Inferior parietal cortex (tissue), 1 donor: ENCODE results near the gene RIT1.

Experiments used
- DNase-seq: peaks from one replicate; pipeline ENCODE4 v3.0.0-alpha.2; 2016; ENCODE audit errors: extremely low spot score

RIT1 gene

GRCh38 chr1:155892796-155893195, 18.4 kb downstream of the RIT1 start:
- DNase-seq = no peak

- no peak for DNase-seq
Measured at GRCh38 chr1:155890251-155890650, 20.9 kb downstream of the RIT1 start.

- DNase-seq = no peak
Measured at GRCh38 chr1:155889566-155889965, 21.6 kb downstream of the RIT1 start.

GRCh38 chr1:155888481-155888880, 22.7 kb downstream of the RIT1 start:
- DNase-seq = no peak

GRCh38 chr1:155884982-155885381, 26.2 kb downstream of the RIT1 start:
- DNase-seq = no peak

GRCh38 chr1:155884031-155884960, 26.9 kb downstream of the RIT1 start:
- no peak for DNase-seq

- no peak for DNase-seq
Measured at GRCh38 chr1:155882766-155883165, 28.4 kb downstream of the RIT1 start.

GRCh38 chr1:155882235-155882634, 28.9 kb downstream of the RIT1 start:
- DNase-seq = no peak

GRCh38 chr1:155880950-155881349, 30.2 kb downstream of the RIT1 start:
- no peak for DNase-seq

GRCh38 chr1:155880251-155880650, 30.9 kb downstream of the RIT1 start:
- DNase-seq = no peak

- no peak for DNase-seq
Measured at GRCh38 chr1:155877945-155878344, 33.2 kb downstream of the RIT1 start.

- DNase-seq = no peak
Measured at GRCh38 chr1:155873860-155874259, 37.3 kb downstream of the RIT1 start.

GRCh38 chr1:155872527-155872926, 38.6 kb downstream of the RIT1 start:
- no peak for DNase-seq

GRCh38 chr1:155871390-155871789, 39.8 kb downstream of the RIT1 start:
- peak; percentile 93 for DNase-seq

- DNase-seq = no peak
Measured at GRCh38 chr1:155867766-155868165, 43.4 kb downstream of the RIT1 start.

- DNase-seq = no peak
Measured at GRCh38 chr1:155864393-155864792, 46.8 kb downstream of the RIT1 start.

- DNase-seq = no peak
Measured at GRCh38 chr1:155861896-155862295, 49.3 kb downstream of the RIT1 start.

- no peak for DNase-seq
Measured at GRCh38 chr1:155860970-155861510, 50.1 kb downstream of the RIT1 start.

GRCh38 chr1:155859881-155860871, 51.0 kb downstream of the RIT1 start:
- DNase-seq = peak; percentile 82

GRCh38 chr1:155859234-155859829, 51.8 kb downstream of the RIT1 start, which contains the start of gene SYT11:
Gene SYT11 (plus strand): TSS chr1:155859567. CDS start chr1:155859762, 195 bp downstream.
- peak; percentile 99 for DNase-seq

- no peak for DNase-seq
Measured at GRCh38 chr1:155858800-155859233, 52.3 kb downstream of the RIT1 start.
